ENCODE results near the gene ALDOC.

Gene ALDOC

GRCh38 chr17:28530250-28530649, 46.4 kb downstream of the ALDOC start:
- in situ Hi-C loops (cut with MboI; ENCODE audit: low pct_unique_long_range_greater_than_20kb, low sequenced_read_pairs, unreplicated experiment), result loop anchor here (25.0 kb wide), 1 partner anchor 143 kb away; no protein-coding TSS in a partner anchor
- TF ChIP-seq, protein P1, sequence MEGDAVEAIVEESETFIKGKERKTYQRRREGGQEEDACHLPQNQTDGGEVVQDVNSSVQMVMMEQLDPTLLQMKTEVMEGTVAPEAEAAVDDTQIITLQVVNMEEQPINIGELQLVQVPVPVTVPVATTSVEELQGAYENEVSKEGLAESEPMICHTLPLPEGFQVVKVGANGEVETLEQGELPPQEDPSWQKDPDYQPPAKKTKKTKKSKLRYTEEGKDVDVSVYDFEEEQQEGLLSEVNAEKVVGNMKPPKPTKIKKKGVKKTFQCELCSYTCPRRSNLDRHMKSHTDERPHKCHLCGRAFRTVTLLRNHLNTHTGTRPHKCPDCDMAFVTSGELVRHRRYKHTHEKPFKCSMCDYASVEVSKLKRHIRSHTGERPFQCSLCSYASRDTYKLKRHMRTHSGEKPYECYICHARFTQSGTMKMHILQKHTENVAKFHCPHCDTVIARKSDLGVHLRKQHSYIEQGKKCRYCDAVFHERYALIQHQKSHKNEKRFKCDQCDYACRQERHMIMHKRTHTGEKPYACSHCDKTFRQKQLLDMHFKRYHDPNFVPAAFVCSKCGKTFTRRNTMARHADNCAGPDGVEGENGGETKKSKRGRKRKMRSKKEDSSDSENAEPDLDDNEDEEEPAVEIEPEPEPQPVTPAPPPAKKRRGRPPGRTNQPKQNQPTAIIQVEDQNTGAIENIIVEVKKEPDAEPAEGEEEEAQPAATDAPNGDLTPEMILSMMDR (IDR thresholded peaks at IDR 0.05; ENCODE audit: extremely low read depth, insufficient read depth, missing control alignments), result no peak
- no peak for DNase-seq (ENCODE audit: low spot score)

DNA sequence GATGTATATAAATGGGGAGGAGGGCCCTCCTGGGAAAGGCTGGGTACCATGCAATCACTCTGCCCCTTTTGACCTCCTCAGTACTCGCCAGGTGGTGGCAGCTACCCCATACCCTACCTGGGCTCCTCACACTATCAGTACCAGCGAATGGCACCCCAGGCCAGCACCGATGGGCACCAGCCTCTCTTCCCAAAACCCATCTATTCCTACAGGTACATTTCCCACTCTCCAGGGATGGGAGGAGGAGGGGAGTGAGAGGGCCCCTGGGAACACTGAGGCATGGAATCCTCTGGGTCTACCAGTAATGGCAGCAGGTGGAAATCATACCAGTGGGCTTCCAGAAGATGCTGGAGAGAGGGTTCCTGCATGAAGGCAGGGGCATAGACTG, 47.7 kb downstream of the ALDOC start:
- no peak for DNase-seq (ENCODE audit: low spot score)
- TF ChIP-seq, protein P1 (IDR thresholded peaks at IDR 0.05; ENCODE audit: extremely low read depth, insufficient read depth, missing control alignments), result no peak
- in situ Hi-C loops (cut with MboI; ENCODE audit: low pct_unique_long_range_greater_than_20kb, low sequenced_read_pairs, unreplicated experiment), result loop anchor here (25.0 kb wide), 1 partner anchor 142 kb away; no protein-coding TSS in a partner anchor

DNA sequence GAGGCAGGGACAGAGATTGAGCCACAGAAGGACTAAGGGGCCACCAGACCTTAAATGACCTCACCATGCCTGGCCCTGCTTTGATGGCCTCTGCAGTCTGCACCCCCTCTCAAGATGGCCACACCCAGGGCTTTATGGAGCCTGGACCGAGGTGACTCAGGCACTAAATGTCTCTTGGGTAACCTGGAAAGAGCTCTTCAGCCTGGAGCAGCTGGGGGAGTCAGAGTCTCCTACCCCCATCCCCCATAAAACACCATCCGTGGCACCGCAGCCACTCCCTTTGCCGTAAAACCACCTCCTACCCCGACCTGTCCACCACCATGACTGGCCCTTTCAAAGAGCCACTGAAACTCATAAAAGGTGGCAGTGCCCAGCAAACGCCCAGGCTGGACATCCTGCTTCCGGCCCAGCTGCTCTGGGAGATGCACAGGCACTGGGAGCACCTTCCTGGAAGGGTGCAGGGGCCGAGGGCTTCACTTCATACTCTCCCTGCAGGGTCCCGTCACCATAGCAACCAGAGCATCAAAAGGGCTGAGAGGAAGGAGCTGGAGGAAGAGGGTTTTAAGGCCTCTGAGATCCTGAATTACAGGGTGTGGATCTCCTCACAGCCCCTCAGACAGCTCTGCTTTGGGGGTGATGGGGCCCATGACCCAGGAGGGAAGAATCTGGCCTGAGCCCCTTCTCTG, 48.2 kb downstream of the ALDOC start:
- in situ Hi-C loops (cut with MboI; ENCODE audit: low pct_unique_long_range_greater_than_20kb, low sequenced_read_pairs, unreplicated experiment), result loop anchor here (25.0 kb wide), 1 partner anchor 141 kb away; no protein-coding TSS in a partner anchor
- TF ChIP-seq, protein P1 (IDR thresholded peaks at IDR 0.05; ENCODE audit: extremely low read depth, insufficient read depth, missing control alignments), result no peak
- no peak for DNase-seq (ENCODE audit: low spot score)

DNA sequence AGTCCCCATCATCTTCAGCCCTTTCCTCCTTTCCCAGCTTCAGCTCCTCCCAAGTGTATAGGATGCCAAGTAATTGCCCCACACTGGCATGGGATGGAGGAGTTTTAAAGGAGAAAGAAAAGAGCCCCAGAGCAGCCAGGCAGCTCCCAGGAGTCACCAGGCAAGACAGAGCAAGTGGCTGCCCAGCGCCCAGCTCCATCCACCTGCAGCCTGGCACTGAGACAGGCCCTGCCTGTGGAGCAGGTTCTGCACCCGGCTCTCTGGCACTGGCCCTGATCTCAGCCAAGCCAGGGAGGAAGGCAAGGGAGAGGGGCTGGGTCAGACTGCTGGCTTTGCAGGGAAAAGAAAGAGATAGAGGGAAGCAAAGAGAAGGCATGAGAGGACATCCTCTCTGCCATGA, 48.8 kb downstream of the ALDOC start:
- no peak for DNase-seq (ENCODE audit: low spot score)
- in situ Hi-C loops (cut with MboI; ENCODE audit: low pct_unique_long_range_greater_than_20kb, low sequenced_read_pairs, unreplicated experiment), result loop anchor here (25.0 kb wide), 1 partner anchor 141 kb away; no protein-coding TSS in a partner anchor
- TF ChIP-seq, protein P1 (IDR thresholded peaks at IDR 0.05; ENCODE audit: extremely low read depth, insufficient read depth, missing control alignments), result no peak

GRCh38 chr17:28527181-28527681, 49.5 kb downstream of the ALDOC start:
- DNase-seq (ENCODE audit: low spot score), result no peak
- TF ChIP-seq, protein P1 (IDR thresholded peaks at IDR 0.05; ENCODE audit: extremely low read depth, insufficient read depth, missing control alignments), result no peak
- in situ Hi-C loops (cut with MboI; ENCODE audit: low pct_unique_long_range_greater_than_20kb, low sequenced_read_pairs, unreplicated experiment), result loop anchor here (25.0 kb wide), 1 partner anchor 140 kb away; no protein-coding TSS in a partner anchor

- no peak for DNase-seq (ENCODE audit: low spot score)
- TF ChIP-seq, protein P1 (IDR thresholded peaks at IDR 0.05; ENCODE audit: extremely low read depth, insufficient read depth, missing control alignments), result no peak
- in situ Hi-C loops (cut with MboI; ENCODE audit: low pct_unique_long_range_greater_than_20kb, low sequenced_read_pairs, unreplicated experiment), result loop anchor here (25.0 kb wide), 1 partner anchor 139 kb away; no protein-coding TSS in a partner anchor
These were observed 50.3 kb downstream of the ALDOC start for GRCh38 chr17:28526381-28526780.

All from GM13977 (cell line).